Activated T-cell treated with anti-CD3 and anti-CD28 coated beads for 1 hour (primary cell): ENCODE results near the gene RAD51B.
"Not testable (repeated sequence)": the region's sequence is repeated elsewhere in the genome, so short reads cannot be mapped to it uniquely, and the experiment has no call there.

ENCODE experiments used
- DNase-seq: peaks from one replicate; pipeline ENCODE4 v3.0.0-alpha.2; 2020; ENCODE audit warnings: low read depth

Gene RAD51B

GRCh38 chr14:67949771-67950170 is 130.2 kb downstream of the RAD51B start:
- no peak for DNase-seq

- DNase-seq, result no peak
Observed at GRCh38 chr14:67950386-67950785, 130.8 kb downstream of the RAD51B start.

- DNase-seq, result no peak
Observed at GRCh38 chr14:67951529-67952135, 132.1 kb downstream of the RAD51B start.

- DNase-seq, result no peak
Observed at GRCh38 chr14:67952381-67952780, 132.8 kb downstream of the RAD51B start.

- DNase-seq, result no peak
Observed at GRCh38 chr14:67952786-67953185, 133.2 kb downstream of the RAD51B start.

GRCh38 chr14:67955261-67955660 is 135.7 kb downstream of the RAD51B start:
- DNase-seq, result no peak

- DNase-seq, result no peak
Observed at GRCh38 chr14:67957946-67958345, 138.4 kb downstream of the RAD51B start.

GRCh38 chr14:67961676-67962075 is 142.1 kb downstream of the RAD51B start:
- DNase-seq, result no peak

GRCh38 chr14:67962215-67962644 is 142.7 kb downstream of the RAD51B start:
- DNase-seq, result no peak

GRCh38 chr14:67963545-67963944 is 144.0 kb downstream of the RAD51B start:
- DNase-seq, result no peak

GRCh38 chr14:67963960-67964812 is 144.6 kb downstream of the RAD51B start:
- no peak for DNase-seq

GRCh38 chr14:67965696-67966095 is 146.1 kb downstream of the RAD51B start:
- no peak for DNase-seq

GRCh38 chr14:67967206-67967605 is 147.6 kb downstream of the RAD51B start:
- no peak for DNase-seq

- not testable (repeated sequence) for DNase-seq
Observed at GRCh38 chr14:67967970-67968369, 148.4 kb downstream of the RAD51B start.

GRCh38 chr14:67970923-67971322 is 151.3 kb downstream of the RAD51B start:
- no peak for DNase-seq

- no peak for DNase-seq
Observed at GRCh38 chr14:67971627-67972625, 152.3 kb downstream of the RAD51B start.

- DNase-seq, result no peak
Observed at GRCh38 chr14:67973436-67973835, 153.9 kb downstream of the RAD51B start.

- DNase-seq, result no peak
Observed at GRCh38 chr14:67975470-67975869, 155.9 kb downstream of the RAD51B start.

GRCh38 chr14:67977434-67978034 is 158.0 kb downstream of the RAD51B start:
- no peak for DNase-seq

- DNase-seq, result no peak
Observed at GRCh38 chr14:67978749-67979148, 159.2 kb downstream of the RAD51B start.

GRCh38 chr14:67982711-67983608 is 163.4 kb downstream of the RAD51B start:
- no peak for DNase-seq
